Skeletal muscle tissue (tissue), 4 donors: Measurements from ENCODE around the gene KDF1. TPM values are rescaled to one million over a fixed set of nuclear protein-coding genes. Genes with fewer than 3 reads are reported as not detected.

Source experiments
- H3K27ac ChIP-seq: one replicate; pipeline ENCODE4 v1.7.0; 2013; ENCODE audit warnings: mild to moderate bottlenecking, low read depth, low read length, inconsistent platforms
- H3K27me3 ChIP-seq, 3 donors: one replicate each; pipeline ENCODE4 v1.7.0; 2013; ENCODE audit warnings: low read length in 3 of 3; ENCODE audit not compliant: control insufficient read depth in 3 of 3, insufficient read depth in 3 of 3
- H3K36me3 ChIP-seq, 3 donors: one replicate each; pipeline ENCODE4 v1.7.0; 2013; ENCODE audit warnings: low read length in 3 of 3; ENCODE audit not compliant: control insufficient read depth in 3 of 3, insufficient read depth in 3 of 3
- H3K4me1 ChIP-seq, 3 donors: one replicate each; pipeline ENCODE4 v1.7.0; 2013; ENCODE audit warnings: low read length in 3 of 3, mild to moderate bottlenecking in 3 of 3; ENCODE audit not compliant: control insufficient read depth in 3 of 3, insufficient read depth in 3 of 3
- H3K4me3 ChIP-seq, 3 donors: one replicate each; pipeline ENCODE4 v1.7.0; 2013; ENCODE audit warnings: low read length in 3 of 3
- H3K9ac ChIP-seq, 3 donors: one replicate each; pipeline ENCODE4 v1.7.0; 2013; ENCODE audit warnings: low read length in 3 of 3, mild to moderate bottlenecking in 3 of 3, moderate library complexity in 2 of 3, low read depth in 1 of 3
- H3K9me3 ChIP-seq, 3 donors: one replicate each; pipeline ENCODE4 v1.7.0; 2013; ENCODE audit warnings: low read length in 3 of 3; ENCODE audit not compliant: control insufficient read depth in 3 of 3
- total RNA-seq: library from RNA; depleted of rRNA; stranded (reverse); fragments of >200 nt; gene quantifications from one replicate; pipeline ENCODE4 v1.2.3, GENCODE V29; 2014
- donor health status: Osteomylitis.

KDF1 gene
- total RNA-seq, 1 donor from 2014 or later: not detected

GRCh38 chr1:26945728-26946127 lies 14.5 kb downstream of the KDF1 start:
- Histone ChIP-seq H3K9ac (no peak overlapping the region), H3K4me3 (no peak overlapping the region), H3K4me1 (peaks cover 5 to 12% (median 8%) of the 10 kb centered on the region in 3 donors), H3K36me3 (peaks cover 36 to 49% (median 45%) of the 10 kb centered on the region in 3 donors), H3K27ac (no peak overlapping the region), H3K9me3 (no peaks in the 10 kb centered on the region), H3K27me3 (no peaks in the 10 kb centered on the region)

GRCh38 chr1:26945138-26945537 lies 15.1 kb downstream of the KDF1 start:
- Histone ChIP-seq H3K9me3 (no peaks in the 10 kb centered on the region), H3K4me3 (no peak overlapping the region), H3K36me3 (peaks cover 36 to 49% (median 45%) of the 10 kb centered on the region in 3 donors), H3K27ac (no peak overlapping the region), H3K9ac (no peak overlapping the region), H3K27me3 (no peaks in the 10 kb centered on the region), H3K4me1 (peaks cover 5 to 12% (median 8%) of the 10 kb centered on the region in 3 donors)

- Histone ChIP-seq H3K36me3 (peaks cover 41 to 49% (median 45%) of the 10 kb centered on the region in 3 donors), H3K27ac (no peak overlapping the region), H3K4me3 (no peak overlapping the region), H3K4me1 (peaks cover 0 to 2% (median 0%) of the 10 kb centered on the region in 3 donors), H3K9me3 (no peaks in the 10 kb centered on the region), H3K27me3 (no peaks in the 10 kb centered on the region), H3K9ac (no peak overlapping the region)
Observed at GRCh38 chr1:26942656-26943055, 17.6 kb downstream of the KDF1 start.

GRCh38 chr1:26941311-26941710 lies 19.0 kb downstream of the KDF1 start:
- H3K27me3 ChIP-seq: no peaks in the 10 kb centered on the region
- H3K27ac ChIP-seq: no peak overlapping the region
- peaks cover 0 to 2% (median 0%) of the 10 kb centered on the region in 3 donors for H3K4me1 ChIP-seq
- H3K9ac ChIP-seq: no peak overlapping the region
- H3K9me3 ChIP-seq: no peaks in the 10 kb centered on the region
- no peak overlapping the region for H3K4me3 ChIP-seq
- H3K36me3 ChIP-seq: peaks cover 41 to 48% (median 46%) of the 10 kb centered on the region in 3 donors

- no peak overlapping the region for H3K27ac ChIP-seq
- H3K4me3 ChIP-seq: no peak overlapping the region
- peaks cover 0 to 2% (median 0%) of the 10 kb centered on the region in 3 donors for H3K4me1 ChIP-seq
- H3K9ac ChIP-seq: no peak overlapping the region
- H3K9me3 ChIP-seq: no peaks in the 10 kb centered on the region
- no peaks in the 10 kb centered on the region for H3K27me3 ChIP-seq
- peaks cover 27 to 31% (median 31%) of the 10 kb centered on the region in 3 donors for H3K36me3 ChIP-seq
Observed at GRCh38 chr1:26938659-26939025, 21.6 kb downstream of the KDF1 start.

GRCh38 chr1:26938004-26938658 lies 22.1 kb downstream of the KDF1 start:
- Histone ChIP-seq H3K9me3 (no peaks in the 10 kb centered on the region), H3K4me3 (no peak overlapping the region), H3K9ac (no peak overlapping the region), H3K4me1 (peaks cover 0 to 2% (median 0%) of the 10 kb centered on the region in 3 donors), H3K27me3 (no peaks in the 10 kb centered on the region), H3K27ac (no peak overlapping the region), H3K36me3 (peaks cover 25 to 27% (median 26%) of the 10 kb centered on the region in 3 donors)

- no peaks in the 10 kb centered on the region for H3K9me3 ChIP-seq
- no peaks in the 10 kb centered on the region for H3K27me3 ChIP-seq
- H3K4me1 ChIP-seq: peaks cover 0 to 2% (median 0%) of the 10 kb centered on the region in 3 donors
- no peak overlapping the region for H3K9ac ChIP-seq
- H3K4me3 ChIP-seq: no peak overlapping the region
- peaks cover 14 to 18% (median 15%) of the 10 kb centered on the region in 3 donors for H3K36me3 ChIP-seq
- no peak overlapping the region for H3K27ac ChIP-seq
Observed at GRCh38 chr1:26936823-26937222, 23.4 kb downstream of the KDF1 start.

- H3K27me3 ChIP-seq: no peaks in the 10 kb centered on the region
- H3K9ac ChIP-seq: no peak overlapping the region
- H3K9me3 ChIP-seq: no peaks in the 10 kb centered on the region
- H3K4me3 ChIP-seq: no peak overlapping the region
- H3K36me3 ChIP-seq: peaks cover 8 to 18% (median 16%) of the 10 kb centered on the region in 3 donors
- H3K27ac ChIP-seq: no peak overlapping the region
- no peaks in the 10 kb centered on the region for H3K4me1 ChIP-seq
Observed at GRCh38 chr1:26932531-26932930, 27.7 kb downstream of the KDF1 start.

GRCh38 chr1:26923711-26924110 lies 36.6 kb downstream of the KDF1 start:
- peaks cover 15 to 24% (median 17%) of the 10 kb centered on the region in 3 donors for H3K4me1 ChIP-seq
- H3K27ac ChIP-seq: no peak overlapping the region
- H3K4me3 ChIP-seq: no peak overlapping the region
- no peak overlapping the region for H3K9ac ChIP-seq
- H3K27me3 ChIP-seq: no peaks in the 10 kb centered on the region
- peaks cover 14 to 18% (median 18%) of the 10 kb centered on the region in 3 donors for H3K36me3 ChIP-seq
- H3K9me3 ChIP-seq: no peaks in the 10 kb centered on the region

- Histone ChIP-seq H3K27me3 (no peaks in the 10 kb centered on the region), H3K9me3 (no peaks in the 10 kb centered on the region), H3K27ac (no peak overlapping the region), H3K36me3 (peaks cover 14 to 18% (median 17%) of the 10 kb centered on the region in 3 donors), H3K9ac (peak overlapping the region in 2 of 3 donors; percentile 92 to 97), H3K4me3 (peak overlapping the region in 2 of 3 donors; percentile 77 to 98), H3K4me1 (peaks cover 15 to 24% (median 17%) of the 10 kb centered on the region in 3 donors)
Observed at GRCh38 chr1:26922901-26923300, 37.4 kb downstream of the KDF1 start.
